CD4-positive, alpha-beta T cell (primary cell): ENCODE results near the gene CFAP157. TPM values are rescaled to one million over a fixed set of nuclear protein-coding genes. Genes with fewer than 3 reads are reported as not detected.

Experiments used
- ATAC-seq: fragments of 200-7000 bp; cut with Tn5 transposase; one replicate; pipeline ENCODE4 v1.10.0; 2022; ENCODE audit warnings: mild to moderate bottlenecking; ENCODE audit not compliant: poor library complexity
- CTCF ChIA-PET: fragments of 350-600 bp; sonication (Branson Sonifier 250); formaldehyde crosslinking; loops from one replicate; lab custom pipeline; 2021; ENCODE audit warnings: antibody characterized with exemption, inconsistent platforms; lab: Charles Lee
- POLR2A ChIA-PET: fragments of 350-600 bp; sonication (Branson Sonifier 250); formaldehyde crosslinking; loops from one replicate; lab custom pipeline; 2021; ENCODE audit warnings: antibody characterized with exemption, inconsistent platforms; lab: Charles Lee
- DNase-seq, 14 experiments: peaks; one replicate each; pipeline ENCODE4 v3.0.0-alpha.2; 2013 to 2020; ENCODE audit warnings: mixed read lengths in 2 of 14
- H3K27ac ChIP-seq, 2 donors: one replicate each; pipeline versions ENCODE4 v1.5.1 to v1.7.0; 2013; ENCODE audit warnings: low read length in 2 of 2, low read depth in 1 of 2, mild to moderate bottlenecking in 1 of 2
- H3K27me3 ChIP-seq, 2 experiments: 1 replicate in 1 of 2; 2 replicates in 1 of 2; pipeline versions ENCODE4 v1.6.1 to v1.7.0; 2013; ENCODE audit warnings: low read length in 2 of 2, control low read depth in 1 of 2, mild to moderate bottlenecking in 1 of 2, moderate library complexity in 1 of 2; ENCODE audit not compliant: insufficient read depth in 2 of 2, control insufficient read depth in 1 of 2
- H3K36me3 ChIP-seq: one replicate; pipeline ENCODE4 v1.6.1; 2013; ENCODE audit warnings: low read length, control low read depth; ENCODE audit not compliant: insufficient read depth
- H3K4me1 ChIP-seq: one replicate; pipeline ENCODE4 v1.6.1; 2013; ENCODE audit warnings: low read length, control low read depth; ENCODE audit not compliant: insufficient read depth
- H3K4me3 ChIP-seq: one replicate; pipeline ENCODE4 v1.5.1; 2013; ENCODE audit warnings: mild to moderate bottlenecking, low read length, moderate library complexity
- H3K9me3 ChIP-seq, 2 experiments: 1 replicate in 1 of 2; 2 replicates in 1 of 2; pipeline versions ENCODE4 v1.6.1 to v1.7.0; 2013; ENCODE audit warnings: low read length in 2 of 2, mild to moderate bottlenecking in 2 of 2, control low read depth in 1 of 2, moderate library complexity in 1 of 2; ENCODE audit not compliant: control insufficient read depth in 1 of 2, insufficient read depth in 1 of 2
- H3K27ac Mint-ChIP-seq: one replicate; pipeline ENCODE4 v1.8.0; 2020; ENCODE audit warnings: mixed read lengths
- H3K27me3 Mint-ChIP-seq: one replicate; pipeline ENCODE4 v1.8.0; 2021; ENCODE audit warnings: mixed read lengths
- H3K36me3 Mint-ChIP-seq: one replicate; pipeline ENCODE4 v1.8.0; 2021; ENCODE audit warnings: low read depth, mixed read lengths
- H3K4me1 Mint-ChIP-seq: one replicate; pipeline ENCODE4 v1.8.0; 2021; ENCODE audit warnings: low read depth, mixed read lengths
- H3K4me3 Mint-ChIP-seq: one replicate; pipeline ENCODE4 v1.8.0; 2020; ENCODE audit warnings: mild to moderate bottlenecking, mixed read lengths
- H3K9me3 Mint-ChIP-seq: one replicate; pipeline ENCODE4 v1.8.0; 2020; ENCODE audit warnings: mixed read lengths
- CTCF ChIP-seq: fragments of 200-600 bp; IDR thresholded peaks from one replicate; pipeline ENCODE4 v1.8.0; 2022; ENCODE audit warnings: antibody characterized with exemption, mild to moderate bottlenecking
- intact Hi-C, 2 experiments: fragments of 100-400 bp; cut with DNase I in 1 of 2; cut with micrococcal nuclease in 1 of 2; formaldehyde crosslinking; loops; one replicate each; pipeline versions ENCODE4 v1.15.1 to v1.9.0; 2023 to 2025; cut with DNase I, micrococcal nuclease
- total RNA-seq, 174 experiments: library from RNA in 2 of 174; stranded (reverse) in 2 of 174; gene quantifications; one replicate each; pipeline ENCODE4 v1.2.3 and lab custom pipeline; 2021 to 2026

CFAP157 gene
- total RNA-seq, 2 experiments from 2014 or later = 0.11 TPM; not detected in 1

GRCh38 chr9:127680846-127681245, 25.9 kb upstream of the CFAP157 start:
- H3K9me3 ChIP-seq = no peaks in the 10 kb centered on the region

GRCh38 chr9:127682351-127683136, 24.2 kb upstream of the CFAP157 start:
- no peak overlapping the region for H3K4me3 ChIP-seq
- no peaks in the 10 kb centered on the region for H3K36me3 Mint-ChIP-seq
- POLR2A ChIA-PET = no interaction called here

More at GRCh38 chr9:127680846-127681245, 25.9 kb upstream of the CFAP157 start:
- H3K27ac Mint-ChIP-seq = no peak overlapping the region
- H3K4me1 Mint-ChIP-seq = no peaks in the 10 kb centered on the region
- H3K4me3 ChIP-seq = no peak overlapping the region
- ChIA-PET POLR2A (no interaction called here), CTCF (no interaction called here)
- no peaks in the 10 kb centered on the region for H3K36me3 Mint-ChIP-seq
- H3K4me3 Mint-ChIP-seq = no peak overlapping the region
- H3K27me3 ChIP-seq = no peaks in the 10 kb centered on the region
- DNase-seq (no peak), ATAC-seq (no peak)
- intact Hi-C loops = no loop called here
- TF ChIP-seq CTCF = no peak
- H3K4me1 ChIP-seq = no peaks in the 10 kb centered on the region
- no peaks in the 10 kb centered on the region for H3K9me3 Mint-ChIP-seq
- H3K27me3 Mint-ChIP-seq = no peaks in the 10 kb centered on the region
- no peak overlapping the region for H3K27ac ChIP-seq
- H3K36me3 ChIP-seq = peaks cover 2% of the 10 kb centered on the region

GRCh38 chr9:127683723-127684122, 23.1 kb upstream of the CFAP157 start:
- H3K36me3 Mint-ChIP-seq = no peaks in the 10 kb centered on the region
- intact Hi-C loops = no loop called here
- no peak for TF ChIP-seq CTCF

More at GRCh38 chr9:127682351-127683136, 24.2 kb upstream of the CFAP157 start:
- Mint-ChIP-seq H3K27ac (no peak overlapping the region), H3K4me3 (no peak overlapping the region), H3K9me3 (no peaks in the 10 kb centered on the region), H3K4me1 (no peaks in the 10 kb centered on the region), H3K27me3 (no peaks in the 10 kb centered on the region)
- intact Hi-C loops = no loop called here
- CTCF ChIA-PET = no interaction called here
- DNase-seq = no peak
- Histone ChIP-seq H3K4me1 (no peaks in the 10 kb centered on the region), H3K27me3 (no peaks in the 10 kb centered on the region), H3K27ac (no peak overlapping the region), H3K36me3 (peaks cover 2% of the 10 kb centered on the region), H3K9me3 (no peaks in the 10 kb centered on the region)
- no peak for TF ChIP-seq CTCF
- ATAC-seq = no peak

More at GRCh38 chr9:127683723-127684122, 23.1 kb upstream of the CFAP157 start:
- no peaks in the 10 kb centered on the region for H3K27me3 Mint-ChIP-seq
- no peak overlapping the region for H3K4me3 ChIP-seq
- H3K36me3 ChIP-seq = peaks cover 2% of the 10 kb centered on the region
- H3K4me1 Mint-ChIP-seq = no peaks in the 10 kb centered on the region
- no peak overlapping the region for H3K27ac ChIP-seq
- ATAC-seq (no peak), DNase-seq (no peak)
- H3K4me3 Mint-ChIP-seq = no peak overlapping the region
- no peaks in the 10 kb centered on the region for H3K27me3 ChIP-seq
- no peaks in the 10 kb centered on the region for H3K9me3 ChIP-seq
- H3K27ac Mint-ChIP-seq = no peak overlapping the region
- no peaks in the 10 kb centered on the region for H3K4me1 ChIP-seq
- ChIA-PET POLR2A (no interaction called here), CTCF (no interaction called here)
- no peaks in the 10 kb centered on the region for H3K9me3 Mint-ChIP-seq
